ENCODE measurements around the gene ABTB2. TPM values are rescaled to one million over a fixed set of nuclear protein-coding genes. Genes with fewer than 3 reads are reported as not detected.

Gene ABTB2
- total RNA-seq, 1 donor: 5.1 TPM

DNA sequence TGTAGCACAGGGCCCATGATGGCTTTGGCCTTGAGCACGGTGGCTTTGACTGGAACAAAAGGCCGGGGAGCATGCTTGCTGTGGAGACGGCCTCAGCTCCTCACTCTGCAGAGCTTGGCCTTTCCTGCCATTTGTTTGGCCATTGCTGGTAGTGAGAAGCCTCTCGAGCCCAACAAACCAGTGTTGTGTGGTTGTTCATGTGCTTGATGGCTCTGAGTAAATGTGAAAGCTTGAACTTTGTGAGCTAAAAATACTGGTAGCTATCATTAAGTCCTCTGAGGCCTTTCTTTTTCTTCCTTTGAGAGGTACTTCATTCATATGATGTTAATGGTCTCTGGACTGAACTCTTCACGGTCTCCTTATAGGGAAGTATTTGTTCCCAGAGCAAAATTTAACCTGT lies 212.7 kb downstream of the ABTB2 start:
- no peak for DNase-seq (ENCODE audit: insufficient read length, low spot score, missing footprints)
- Histone ChIP-seq H3K4me1 (ENCODE audit: insufficient read depth, low read length) (no peaks in the 10 kb centered on the region), H3K27ac (ENCODE audit: low read depth, low read length) (no peak overlapping the region), H2AFZ (ENCODE audit: low read length) (no peak overlapping the region), H3K27me3 (ENCODE audit: insufficient read depth, low read length) (no peaks in the 10 kb centered on the region), H3K4me3 (ENCODE audit: insufficient read depth, low read length) (no peak overlapping the region), H3K9me3 (ENCODE audit: low read depth, low read length) (no peaks in the 10 kb centered on the region), H3K36me3 (ENCODE audit: insufficient read depth, low read length) (peaks cover 81% of the 10 kb centered on the region), H3K79me2 (ENCODE audit: insufficient read depth, low read length) (no peaks in the 10 kb centered on the region), H3K4me2 (ENCODE audit: insufficient read depth, low read length) (no peak overlapping the region), H4K20me1 (ENCODE audit: insufficient read depth, low read length) (no peaks in the 10 kb centered on the region)
- TF ChIP-seq, protein P1, sequence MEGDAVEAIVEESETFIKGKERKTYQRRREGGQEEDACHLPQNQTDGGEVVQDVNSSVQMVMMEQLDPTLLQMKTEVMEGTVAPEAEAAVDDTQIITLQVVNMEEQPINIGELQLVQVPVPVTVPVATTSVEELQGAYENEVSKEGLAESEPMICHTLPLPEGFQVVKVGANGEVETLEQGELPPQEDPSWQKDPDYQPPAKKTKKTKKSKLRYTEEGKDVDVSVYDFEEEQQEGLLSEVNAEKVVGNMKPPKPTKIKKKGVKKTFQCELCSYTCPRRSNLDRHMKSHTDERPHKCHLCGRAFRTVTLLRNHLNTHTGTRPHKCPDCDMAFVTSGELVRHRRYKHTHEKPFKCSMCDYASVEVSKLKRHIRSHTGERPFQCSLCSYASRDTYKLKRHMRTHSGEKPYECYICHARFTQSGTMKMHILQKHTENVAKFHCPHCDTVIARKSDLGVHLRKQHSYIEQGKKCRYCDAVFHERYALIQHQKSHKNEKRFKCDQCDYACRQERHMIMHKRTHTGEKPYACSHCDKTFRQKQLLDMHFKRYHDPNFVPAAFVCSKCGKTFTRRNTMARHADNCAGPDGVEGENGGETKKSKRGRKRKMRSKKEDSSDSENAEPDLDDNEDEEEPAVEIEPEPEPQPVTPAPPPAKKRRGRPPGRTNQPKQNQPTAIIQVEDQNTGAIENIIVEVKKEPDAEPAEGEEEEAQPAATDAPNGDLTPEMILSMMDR (IDR thresholded peaks at IDR 0.05; ENCODE audit: extremely low read depth, low read depth, low read length): no peak

DNA sequence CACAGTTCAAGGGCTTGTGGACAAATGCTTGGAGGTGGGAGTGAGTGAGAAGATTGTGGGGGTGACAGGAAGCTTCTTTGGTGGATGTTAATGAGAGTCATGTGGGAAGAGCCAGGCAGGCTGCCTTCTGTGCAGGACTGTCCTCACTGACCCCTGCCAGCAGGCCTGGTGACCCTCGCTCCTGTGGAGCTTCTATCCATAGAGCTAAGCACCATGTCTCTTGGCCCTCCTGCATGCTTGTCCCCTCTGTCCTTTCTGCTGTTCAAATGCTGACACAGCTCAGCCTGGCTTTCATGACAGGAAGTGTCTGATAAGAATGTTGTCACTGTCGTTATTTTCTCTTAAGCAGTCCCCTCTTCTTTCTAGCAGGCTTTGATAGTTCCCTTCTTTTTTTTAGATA lies 214.8 kb downstream of the ABTB2 start:
- Histone ChIP-seq H3K27me3 (ENCODE audit: insufficient read depth, low read length) (no peaks in the 10 kb centered on the region), H2AFZ (ENCODE audit: low read length) (no peak overlapping the region), H3K27ac (ENCODE audit: low read depth, low read length) (no peak overlapping the region), H4K20me1 (ENCODE audit: insufficient read depth, low read length) (peaks cover 3% of the 10 kb centered on the region), H3K36me3 (ENCODE audit: insufficient read depth, low read length) (peaks cover 93% of the 10 kb centered on the region), H3K9me3 (ENCODE audit: low read depth, low read length) (no peaks in the 10 kb centered on the region), H3K4me1 (ENCODE audit: insufficient read depth, low read length) (no peaks in the 10 kb centered on the region), H3K4me2 (ENCODE audit: insufficient read depth, low read length) (no peak overlapping the region), H3K79me2 (ENCODE audit: insufficient read depth, low read length) (no peaks in the 10 kb centered on the region), H3K4me3 (ENCODE audit: insufficient read depth, low read length) (no peak overlapping the region)
- no peak for DNase-seq (ENCODE audit: insufficient read length, low spot score, missing footprints)
- TF ChIP-seq, protein P1 (IDR thresholded peaks at IDR 0.05; ENCODE audit: extremely low read depth, low read depth, low read length): no peak

DNA sequence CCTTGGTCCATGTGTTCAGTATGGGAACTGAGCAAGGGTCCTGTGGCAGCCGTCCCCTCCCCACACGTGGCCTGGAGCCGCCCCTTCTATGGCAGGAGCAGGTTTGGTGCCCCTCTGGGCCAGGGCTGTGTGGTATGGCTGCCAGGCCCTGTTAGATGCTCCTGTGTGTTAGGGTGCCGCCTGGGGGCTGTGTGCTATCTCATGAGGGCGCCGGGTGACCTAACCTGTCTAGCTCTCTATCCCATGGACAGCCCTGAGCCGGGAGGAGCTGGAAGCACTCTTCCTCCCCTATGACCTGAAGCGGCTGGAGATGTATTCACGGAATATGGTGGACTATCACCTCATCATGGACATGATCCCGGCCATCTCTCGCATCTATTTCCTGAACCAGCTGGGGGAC lies 217.7 kb downstream of the ABTB2 start:
- Histone ChIP-seq H3K36me3 (ENCODE audit: insufficient read depth, low read length) (peaks cover 92% of the 10 kb centered on the region), H3K9me3 (ENCODE audit: low read depth, low read length) (no peaks in the 10 kb centered on the region), H4K20me1 (ENCODE audit: insufficient read depth, low read length) (peaks cover 3% of the 10 kb centered on the region), H3K27ac (ENCODE audit: low read depth, low read length) (no peak overlapping the region), H3K4me2 (ENCODE audit: insufficient read depth, low read length) (no peak overlapping the region), H3K4me3 (ENCODE audit: insufficient read depth, low read length) (no peak overlapping the region), H2AFZ (ENCODE audit: low read length) (no peak overlapping the region), H3K4me1 (ENCODE audit: insufficient read depth, low read length) (no peaks in the 10 kb centered on the region), H3K79me2 (ENCODE audit: insufficient read depth, low read length) (no peaks in the 10 kb centered on the region), H3K27me3 (ENCODE audit: insufficient read depth, low read length) (no peaks in the 10 kb centered on the region)
- DNase-seq (ENCODE audit: insufficient read length, low spot score, missing footprints): no peak
- TF ChIP-seq, protein P1 (IDR thresholded peaks at IDR 0.05; ENCODE audit: extremely low read depth, low read depth, low read length): no peak

GRCh38 chr11:34139346-34139745 lies 218.5 kb downstream of the ABTB2 start:
- no peak overlapping the region for H2AFZ ChIP-seq (ENCODE audit: low read length)
- H3K36me3 ChIP-seq (ENCODE audit: insufficient read depth, low read length): peaks cover 92% of the 10 kb centered on the region
- no peak overlapping the region for H3K27ac ChIP-seq (ENCODE audit: low read depth, low read length)
- no peak for DNase-seq (ENCODE audit: insufficient read length, low spot score, missing footprints)
- H4K20me1 ChIP-seq (ENCODE audit: insufficient read depth, low read length): peaks cover 3% of the 10 kb centered on the region
- H3K27me3 ChIP-seq (ENCODE audit: insufficient read depth, low read length): no peaks in the 10 kb centered on the region
- H3K4me2 ChIP-seq (ENCODE audit: insufficient read depth, low read length): no peak overlapping the region
- no peak overlapping the region for H3K4me3 ChIP-seq (ENCODE audit: insufficient read depth, low read length)
- H3K4me1 ChIP-seq (ENCODE audit: insufficient read depth, low read length): no peaks in the 10 kb centered on the region
- TF ChIP-seq, protein P1 (IDR thresholded peaks at IDR 0.05; ENCODE audit: extremely low read depth, low read depth, low read length): no peak
- no peaks in the 10 kb centered on the region for H3K9me3 ChIP-seq (ENCODE audit: low read depth, low read length)
- no peaks in the 10 kb centered on the region for H3K79me2 ChIP-seq (ENCODE audit: insufficient read depth, low read length)

All from osteoblast (primary cell).